ENCODE results near the gene SLIT3. TPM values are rescaled to one million over a fixed set of nuclear protein-coding genes. Genes with fewer than 3 reads are reported as not detected.

Gene SLIT3
- total and polyA plus RNA-seq, 2 donors (not counting 3 experiments of a cell fraction or from before 2014, with no cell fraction given) = 0.90 to 1.0 TPM

GRCh38 chr5:168898247-168898911 is 402.6 kb downstream of the SLIT3 start:
- dilution Hi-C loops (cut with MboI; ENCODE audit: extremely low pct_ligation_motif_present, low sequenced_read_pairs) (no loop called here), intact Hi-C loops (cut with micrococcal nuclease) (no loop called here)
- no peak for FAIRE-seq
- no TSS peak for BruUV-seq (replicated peaks)
- Histone ChIP-seq H3K9me1 (replicated peaks; ENCODE audit: control insufficient read depth, extremely low read depth, insufficient read depth, low read length) (no peaks in the 10 kb centered on the region), H3K36me3 (ENCODE audit: control insufficient read depth in 2 of 2, extremely low read depth in 1 of 2, insufficient read depth in 2 of 2, low read length in 2 of 2) (no peaks in the 10 kb centered on the region), H3K79me2 (ENCODE audit: control insufficient read depth, insufficient read depth, low read length) (no peaks in the 10 kb centered on the region), H3K4me3 (replicated peaks in 1 of 3; ENCODE audit: insufficient read depth in 1 of 3, low read depth in 1 of 3, low read length in 3 of 3) (no peak overlapping the region), H3K9me3 (replicated peaks; ENCODE audit: control insufficient read depth, insufficient read depth, low read length) (no peaks in the 10 kb centered on the region), H3K4me1 (ENCODE audit: control insufficient read depth, extremely low read depth, insufficient read depth, low read length) (no peaks in the 10 kb centered on the region), H3K27ac (ENCODE audit: insufficient read depth, low read depth, low read length) (no peak overlapping the region), H2AFZ (ENCODE audit: low read depth, low read length) (no peak overlapping the region), H4K20me1 (replicated peaks; ENCODE audit: control insufficient read depth, extremely low read depth, insufficient read depth, low read length) (no peaks in the 10 kb centered on the region), H3K9ac (replicated peaks; ENCODE audit: extremely low read depth, insufficient read depth, low read length) (no peak overlapping the region), H3K27me3 (ENCODE audit: control insufficient read depth in 2 of 2, insufficient read depth in 2 of 2, low read length in 2 of 2) (no peaks in the 10 kb centered on the region), H3K4me2 (ENCODE audit: insufficient read depth, low read length) (no peak overlapping the region)
- TF ChIP-seq POLR2A (IDR thresholded peaks at IDR 0.05; ENCODE audit: low read depth, low read length) = no peak
- TF ChIP-seq MYC (IDR thresholded peaks at IDR 0.05; ENCODE audit: low read depth, low read length) = no peak
- TF ChIP-seq GATA2 (IDR thresholded peaks at IDR 0.05; ENCODE audit: insufficient read depth, insufficient read length, low read depth, low read length) = no peak
- no peak for TF ChIP-seq EZH2 (IDR thresholded peaks at IDR 0.05; ENCODE audit: borderline replicate concordance, low read depth, low read length, severe bottlenecking)
- no peak for TF ChIP-seq POLR2AphosphoS5 (IDR thresholded peaks at IDR 0.05; ENCODE audit: insufficient read depth, low read depth, low read length)
- TF ChIP-seq, protein P1, sequence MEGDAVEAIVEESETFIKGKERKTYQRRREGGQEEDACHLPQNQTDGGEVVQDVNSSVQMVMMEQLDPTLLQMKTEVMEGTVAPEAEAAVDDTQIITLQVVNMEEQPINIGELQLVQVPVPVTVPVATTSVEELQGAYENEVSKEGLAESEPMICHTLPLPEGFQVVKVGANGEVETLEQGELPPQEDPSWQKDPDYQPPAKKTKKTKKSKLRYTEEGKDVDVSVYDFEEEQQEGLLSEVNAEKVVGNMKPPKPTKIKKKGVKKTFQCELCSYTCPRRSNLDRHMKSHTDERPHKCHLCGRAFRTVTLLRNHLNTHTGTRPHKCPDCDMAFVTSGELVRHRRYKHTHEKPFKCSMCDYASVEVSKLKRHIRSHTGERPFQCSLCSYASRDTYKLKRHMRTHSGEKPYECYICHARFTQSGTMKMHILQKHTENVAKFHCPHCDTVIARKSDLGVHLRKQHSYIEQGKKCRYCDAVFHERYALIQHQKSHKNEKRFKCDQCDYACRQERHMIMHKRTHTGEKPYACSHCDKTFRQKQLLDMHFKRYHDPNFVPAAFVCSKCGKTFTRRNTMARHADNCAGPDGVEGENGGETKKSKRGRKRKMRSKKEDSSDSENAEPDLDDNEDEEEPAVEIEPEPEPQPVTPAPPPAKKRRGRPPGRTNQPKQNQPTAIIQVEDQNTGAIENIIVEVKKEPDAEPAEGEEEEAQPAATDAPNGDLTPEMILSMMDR (IDR thresholded peaks at IDR 0.05; ENCODE audit: extremely low read depth in 1 of 2, insufficient read depth in 1 of 2, low read depth in 1 of 2, low read length in 2 of 2) = no peak
- TF ChIP-seq, protein P2, sequence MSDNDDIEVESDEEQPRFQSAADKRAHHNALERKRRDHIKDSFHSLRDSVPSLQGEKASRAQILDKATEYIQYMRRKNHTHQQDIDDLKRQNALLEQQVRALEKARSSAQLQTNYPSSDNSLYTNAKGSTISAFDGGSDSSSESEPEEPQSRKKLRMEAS (IDR thresholded peaks at IDR 0.05; ENCODE audit: insufficient read depth, insufficient read length) = no peak
- no peak for DNase-seq (ENCODE audit: low read depth, low spot score)
- ChIA-PET POLR2A (no interaction called here), CTCF (interaction anchor here (0.8 to 1.4 kb wide), 3 partner anchors 8 to 26 kb away, joined by 3 read pairs; no protein-coding TSS in a partner anchor)
